Jurkat, Clone E6-1 (cell line): ENCODE results near the gene OR7A5.
A peak's percentile ranks its signal among the peaks of the same experiment; 100 is the strongest.
"Not testable (repeated sequence)": the region's sequence is repeated elsewhere in the genome, so short reads cannot be mapped to it uniquely, and the experiment has no call there.

Source experiments
- DNase-seq: peaks from one replicate; pipeline ENCODE4 v3.0.0-alpha.2; 2011; ENCODE audit warnings: low read depth, low spot score
- H3K4me3 ChIP-seq: 2 replicates; pipeline ENCODE4 v1.5.1; 2011; ENCODE audit warnings: mild to moderate bottlenecking, low read length, control low read depth, moderate library complexity

The OR7A5 gene

GRCh38 chr19:14792250-14792649 lies 42.7 kb downstream of the OR7A5 start:
- not testable (repeated sequence) for H3K4me3 ChIP-seq

GRCh38 chr19:14786421-14786851 lies 48.5 kb downstream of the OR7A5 start:
- no peak overlapping the region for H3K4me3 ChIP-seq
- no peak for DNase-seq

More at GRCh38 chr19:14792250-14792649, 42.7 kb downstream of the OR7A5 start:
- DNase-seq, result not testable (repeated sequence)

- H3K4me3 ChIP-seq, result not testable (repeated sequence)
- DNase-seq, result peak; percentile 49
Measured at GRCh38 chr19:14785102-14785793, 49.7 kb downstream of the OR7A5 start.

- not testable (repeated sequence) for H3K4me3 ChIP-seq, DNase-seq
Measured at GRCh38 chr19:14784730-14785101, 50.3 kb downstream of the OR7A5 start.

- not testable (repeated sequence) for H3K4me3 ChIP-seq
Measured at GRCh38 chr19:14783410-14783998, 51.5 kb downstream of the OR7A5 start.

GRCh38 chr19:14782626-14783409 lies 52.2 kb downstream of the OR7A5 start:
- no peak for DNase-seq
- H3K4me3 ChIP-seq, result no peak overlapping the region

More at GRCh38 chr19:14783410-14783998, 51.5 kb downstream of the OR7A5 start:
- not testable (repeated sequence) for DNase-seq

- not testable (repeated sequence) for H3K4me3 ChIP-seq, DNase-seq
Measured at GRCh38 chr19:14781713-14782536, 53.1 kb downstream of the OR7A5 start.

GRCh38 chr19:14780622-14781225 lies 54.3 kb downstream of the OR7A5 start:
- not testable (repeated sequence) for H3K4me3 ChIP-seq, DNase-seq

GRCh38 chr19:14779151-14779550 lies 55.8 kb downstream of the OR7A5 start:
- no peak for DNase-seq
- no peak overlapping the region for H3K4me3 ChIP-seq

- H3K4me3 ChIP-seq, result not testable (repeated sequence)
- peak; percentile 48 for DNase-seq
Measured at GRCh38 chr19:14778110-14778845, 56.7 kb downstream of the OR7A5 start, which contains the start of gene ADGRE2. Gene ADGRE2, minus strand, starts transcription at chr19:14778560. Its CDS starts 1,804 bp downstream, at chr19:14776756.

GRCh38 chr19:14777645-14778044 lies 57.3 kb downstream of the OR7A5 start:
- H3K4me3 ChIP-seq, DNase-seq: not testable (repeated sequence)
